HEK293 (cell line): Measurements from ENCODE around the gene NOX5.

Experiments used
- CTCF ChIP-seq: fragments of 450-650 bp; formaldehyde crosslinking; IDR thresholded peaks from 2 replicates; pipeline ENCODE4 v1.5.1; 2016; ENCODE audit warnings: missing biosample characterization, missing genetic modification characterization
- IKZF3 ChIP-seq: fragments of 450-650 bp; IDR thresholded peaks from 2 replicates; pipeline ENCODE4 v1.5.0; 2018; ENCODE audit warnings: missing biosample characterization, mild to moderate bottlenecking, missing genetic modification characterization, moderate library complexity
- PBX3 ChIP-seq: sonication (generic); formaldehyde crosslinking; IDR thresholded peaks from 2 replicates; pipeline ENCODE4 v1.8.1; 2022; ENCODE audit warnings: mild to moderate bottlenecking, moderate library complexity, missing genetic modification reagents
- REST ChIP-seq: fragments of 450-650 bp; formaldehyde crosslinking; IDR thresholded peaks from 2 replicates; pipeline ENCODE4 v1.5.1; 2016; ENCODE audit warnings: missing biosample characterization, missing genetic modification characterization
- ZBTB26 ChIP-seq: fragments of 450-650 bp; formaldehyde crosslinking; optimal IDR thresholded peaks from 2 replicates; pipeline ENCODE3; 2016; ENCODE audit warnings: missing biosample characterization, mild to moderate bottlenecking, missing genetic modification characterization
- ZNF133 ChIP-seq: fragments of 450-650 bp; formaldehyde crosslinking; IDR thresholded peaks from 2 replicates; pipeline ENCODE4 v1.5.1; 2016; ENCODE audit warnings: missing biosample characterization, missing genetic modification characterization
- ZNF239 ChIP-seq: fragments of 450-650 bp; formaldehyde crosslinking; IDR thresholded peaks from 2 replicates; pipeline ENCODE4 v1.5.1; 2016; ENCODE audit warnings: missing biosample characterization, missing genetic modification characterization
- ZNF324 ChIP-seq: fragments of 450-650 bp; formaldehyde crosslinking; IDR thresholded peaks from 2 replicates; pipeline ENCODE4 v1.5.1; 2016; ENCODE audit warnings: missing biosample characterization, missing genetic modification characterization
- ZNF785 ChIP-seq: fragments of 450-650 bp; formaldehyde crosslinking; IDR thresholded peaks from 2 replicates; pipeline ENCODE4 v1.5.1; 2016; ENCODE audit warnings: missing biosample characterization, missing genetic modification characterization

GRCh38 chr15:69027976-69028518 is 13.6 kb downstream of the NOX5 start:
- TF ChIP-seq CTCF (tag by site-specific recombination) (no peak), PBX3 (CRISPR knock-in tag) (no peak), IKZF3 (no peak), ZNF133 (tag by site-specific recombination) (no peak), ZNF785 (tag by site-specific recombination) (no peak), ZNF239 (tag by site-specific recombination) (no peak), ZBTB26 (tag by site-specific recombination) (no peak), ZNF324 (tag by site-specific recombination) (no peak), REST (tag by site-specific recombination) (no peak)
